NB4 (cell line): ENCODE measurements around the gene KIAA1671.

Experiments
- DNase-seq: peaks from one replicate; pipeline ENCODE4 v3.0.0; 2010; ENCODE audit warnings: low read depth
- H3K4me3 ChIP-seq: one replicate; pipeline ENCODE4 v1.5.1; 2011; ENCODE audit warnings: mild to moderate bottlenecking, low read depth, low read length, moderate library complexity
- CTCF ChIP-seq: IDR thresholded peaks from one replicate; pipeline ENCODE4 v1.5.1; 2012; ENCODE audit warnings: low read depth, low read length
- MYC ChIP-seq: IDR thresholded peaks from 2 replicates; pipeline ENCODE4 v1.6.1; 2011; ENCODE audit warnings: low read depth, low read length
- POLR2A ChIP-seq: IDR thresholded peaks from 2 replicates; pipeline ENCODE4 v1.6.1; 2011; ENCODE audit warnings: mild to moderate bottlenecking; ENCODE audit not compliant: insufficient read length; ENCODE audit errors: extremely low read depth
- TF ChIP-seq, protein P1 (sequence below): IDR thresholded peaks from 2 replicates; pipeline ENCODE4 v1.6.1; 2011; ENCODE audit warnings: low read depth, low read length

KIAA1671 gene

DNA sequence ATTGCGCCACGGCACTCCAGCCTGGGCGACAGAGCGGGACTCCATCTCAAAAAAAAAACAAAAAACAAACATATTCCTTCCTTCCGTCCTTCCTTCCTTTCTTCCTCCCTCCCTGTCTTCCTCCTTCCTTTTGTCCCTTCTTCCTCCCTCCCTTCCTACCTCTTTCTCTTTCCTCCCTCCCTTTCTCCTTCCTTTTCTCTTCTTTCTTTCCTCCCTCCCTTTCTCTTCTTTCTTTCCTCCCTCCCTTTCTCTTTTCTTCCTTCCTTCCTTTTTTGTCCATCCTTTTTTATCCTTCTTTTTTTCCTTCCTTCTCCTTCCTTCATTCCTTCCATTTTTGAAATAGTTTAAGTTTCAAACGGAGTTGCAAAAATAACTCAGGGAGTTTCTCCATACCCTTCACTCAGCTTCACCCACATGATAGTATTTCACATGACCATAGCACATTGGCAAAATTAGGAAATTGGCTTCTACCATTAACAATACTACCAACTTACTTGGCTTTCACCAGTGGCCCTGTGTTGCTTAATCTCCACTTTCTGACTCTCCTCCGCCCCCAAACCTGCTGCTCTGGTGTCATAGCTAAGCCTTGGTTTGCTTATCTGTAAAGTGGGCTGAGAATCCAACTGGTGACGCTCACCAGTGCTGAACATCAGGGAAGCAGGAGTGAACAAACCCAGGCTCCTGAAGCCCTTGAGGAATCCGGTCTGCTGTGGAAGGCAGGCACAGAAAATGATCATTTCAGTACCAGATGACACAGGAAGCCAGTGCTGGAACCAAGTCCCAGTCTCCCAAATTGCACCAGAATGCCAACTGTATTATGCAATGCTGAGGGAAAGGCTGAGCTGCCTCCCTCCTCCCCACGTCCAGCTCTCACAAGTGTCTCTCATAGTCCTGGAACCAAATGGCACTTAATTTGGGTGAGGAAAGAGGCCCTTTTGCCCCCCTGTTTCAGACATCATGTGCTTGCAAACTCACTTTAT is 229.9 kb downstream of the KIAA1671 start:
- no peak for DNase-seq
- no peak for TF ChIP-seq CTCF
- TF ChIP-seq MYC, result no peak
- TF ChIP-seq, protein P1, sequence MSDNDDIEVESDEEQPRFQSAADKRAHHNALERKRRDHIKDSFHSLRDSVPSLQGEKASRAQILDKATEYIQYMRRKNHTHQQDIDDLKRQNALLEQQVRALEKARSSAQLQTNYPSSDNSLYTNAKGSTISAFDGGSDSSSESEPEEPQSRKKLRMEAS, result no peak
- no peak for TF ChIP-seq POLR2A
- H3K4me3 ChIP-seq, result no peak overlapping the region

DNA sequence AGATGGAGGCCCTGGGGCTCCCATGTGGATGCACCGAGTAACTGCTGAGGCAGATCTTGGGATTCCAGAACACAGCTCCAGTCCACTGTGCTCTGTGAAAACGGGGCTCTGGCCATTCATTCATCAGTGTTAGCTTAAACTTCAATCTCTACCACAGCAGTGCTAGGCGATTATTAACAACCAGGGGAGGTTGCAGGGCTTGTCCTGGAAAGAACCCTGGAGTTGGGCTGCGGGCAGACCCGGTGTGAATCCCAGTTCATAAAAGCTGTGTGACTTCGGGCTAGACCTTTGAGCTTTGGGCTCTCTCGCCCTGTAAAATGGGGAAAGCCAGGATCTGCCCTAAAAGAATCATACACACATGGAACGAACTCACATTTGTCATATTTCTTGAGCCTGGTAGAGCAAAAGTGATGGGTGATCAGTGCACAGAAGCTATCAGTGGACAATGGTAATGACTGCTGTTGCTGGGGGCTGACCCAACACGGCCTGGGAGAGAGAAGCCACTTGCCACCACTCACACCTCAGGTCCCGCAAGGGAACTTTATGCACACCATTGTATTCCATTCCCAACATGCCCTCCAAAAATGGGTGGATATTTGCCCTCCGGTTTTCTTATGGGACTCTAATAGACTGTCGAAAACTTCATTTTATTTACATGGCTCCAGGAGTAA is 231.6 kb downstream of the KIAA1671 start:
- no peak overlapping the region for H3K4me3 ChIP-seq
- TF ChIP-seq, protein P1, result no peak
- no peak for TF ChIP-seq POLR2A
- no peak for TF ChIP-seq MYC
- TF ChIP-seq CTCF, result no peak

DNA sequence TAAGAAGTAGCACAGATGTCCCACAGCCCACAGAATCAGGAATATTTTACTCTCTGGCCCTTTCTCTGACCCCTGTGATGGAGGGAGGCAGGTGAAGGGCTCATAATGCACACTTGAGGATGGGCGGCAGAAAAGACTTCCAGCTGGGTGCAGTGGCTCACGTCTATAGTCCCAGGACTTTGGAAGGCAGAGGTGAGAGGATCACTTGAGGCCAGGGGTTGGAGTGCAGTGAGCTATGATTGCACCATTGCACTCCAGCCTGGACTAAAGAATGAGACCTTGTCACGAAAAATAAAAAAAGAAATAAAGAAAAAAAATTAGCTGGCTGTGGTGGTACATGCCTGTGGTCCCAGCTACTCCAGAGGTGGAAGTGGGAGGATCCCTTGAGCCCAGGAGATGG is 233.6 kb downstream of the KIAA1671 start:
- TF ChIP-seq MYC, result no peak
- TF ChIP-seq, protein P1, result no peak
- TF ChIP-seq CTCF, result no peak
- no peak for TF ChIP-seq POLR2A

More for the DNA sequence above, 231.6 kb downstream of the KIAA1671 start:
- DNase-seq, result no peak

GRCh38 chr22:25187469-25187868 is 235.0 kb downstream of the KIAA1671 start:
- DNase-seq, result no peak
- TF ChIP-seq, protein P1, result no peak
- H3K4me3 ChIP-seq, result no peak overlapping the region

More for the DNA sequence above, 233.6 kb downstream of the KIAA1671 start:
- DNase-seq, result no peak
- H3K4me3 ChIP-seq, result no peak overlapping the region

DNA sequence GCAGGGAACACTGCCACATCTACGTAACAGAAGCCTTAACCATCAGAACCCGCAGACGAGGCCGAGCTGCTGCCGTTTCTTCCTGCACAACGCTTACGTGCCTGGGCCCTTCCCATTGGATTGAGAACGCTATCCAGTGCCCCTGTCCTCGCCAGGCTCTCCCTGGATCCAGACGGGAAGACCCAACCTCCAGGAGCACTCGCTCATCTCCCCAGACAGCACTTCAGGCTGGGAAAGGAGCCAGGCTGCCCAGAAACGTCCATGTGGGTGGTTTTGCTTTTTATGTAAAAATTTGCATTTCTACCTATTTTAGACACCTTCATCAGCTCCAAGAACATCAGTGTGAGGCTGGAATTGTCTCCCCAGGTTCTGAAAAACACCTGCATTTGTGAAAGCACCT is 239.9 kb downstream of the KIAA1671 start:
- no peak for DNase-seq
- H3K4me3 ChIP-seq, result no peak overlapping the region
- TF ChIP-seq MYC, result no peak
- TF ChIP-seq, protein P1, result no peak
- TF ChIP-seq CTCF, result no peak
- TF ChIP-seq POLR2A, result no peak

GRCh38 chr22:25193130-25193529 is 240.6 kb downstream of the KIAA1671 start:
- TF ChIP-seq CTCF, result no peak
- TF ChIP-seq, protein P1, result no peak
- TF ChIP-seq POLR2A, result no peak
- TF ChIP-seq MYC, result no peak
- no peak for DNase-seq
- H3K4me3 ChIP-seq, result no peak overlapping the region
